ENCODE data around the gene C19orf53.

C19orf53 gene

DNA sequence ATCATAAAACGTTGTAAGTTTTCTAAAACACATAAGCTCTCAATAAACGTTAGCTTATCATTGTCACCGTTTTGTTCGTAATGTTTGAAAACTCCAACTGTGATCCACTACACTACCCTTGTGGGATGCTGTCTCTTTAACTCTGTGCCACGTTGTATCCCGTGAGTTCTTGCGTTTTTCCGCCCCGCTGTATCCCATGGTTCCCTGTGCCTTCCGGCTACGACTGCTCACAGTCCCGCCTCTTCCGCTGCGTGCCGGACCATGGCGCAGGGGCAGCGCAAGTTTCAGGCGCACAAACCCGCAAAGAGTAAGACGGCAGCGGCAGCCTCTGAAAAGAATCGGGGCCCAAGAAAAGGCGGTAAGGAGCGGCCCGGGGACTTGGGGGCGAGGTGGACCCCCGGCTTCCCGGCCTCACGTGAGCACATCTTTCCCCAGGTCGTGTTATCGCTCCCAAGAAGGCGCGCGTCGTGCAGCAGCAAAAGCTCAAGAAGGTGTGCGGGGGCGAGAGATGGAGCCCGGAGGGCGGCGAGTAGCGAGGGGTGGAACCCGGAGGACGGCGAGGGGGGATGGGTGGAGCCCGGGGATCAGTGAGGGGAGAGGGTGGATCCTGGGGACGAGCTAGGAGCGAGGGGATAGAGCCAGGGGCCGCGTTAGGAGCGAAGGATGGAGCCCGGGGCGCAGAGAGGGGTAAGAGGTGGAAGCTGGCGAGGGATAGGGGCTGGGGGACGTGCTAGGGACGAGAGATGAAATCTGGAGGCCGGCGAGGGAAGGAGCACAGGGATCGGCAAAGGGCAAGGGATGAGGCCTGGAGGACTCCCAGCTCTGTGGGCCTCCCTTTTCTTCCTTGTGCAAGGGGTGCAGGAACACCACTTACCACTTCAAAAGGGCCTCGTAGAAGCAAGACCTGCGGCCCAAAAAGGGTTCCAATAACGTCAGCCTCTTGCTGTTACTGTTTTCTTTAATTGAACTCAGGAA lies at the start of gene C19orf53:
C19orf53 (plus strand) TSS at position 240 of the 975 bp plus-strand sequence; CDS start at position 262, 22 bp downstream.
- H3K4me3 ChIP-seq (ENCODE audit: low read depth, low read length): peak within 1 kb of the TSS; percentile 99
- DNase-seq (ENCODE audit: low read depth): peak; percentile 79
- TF ChIP-seq, protein P1, sequence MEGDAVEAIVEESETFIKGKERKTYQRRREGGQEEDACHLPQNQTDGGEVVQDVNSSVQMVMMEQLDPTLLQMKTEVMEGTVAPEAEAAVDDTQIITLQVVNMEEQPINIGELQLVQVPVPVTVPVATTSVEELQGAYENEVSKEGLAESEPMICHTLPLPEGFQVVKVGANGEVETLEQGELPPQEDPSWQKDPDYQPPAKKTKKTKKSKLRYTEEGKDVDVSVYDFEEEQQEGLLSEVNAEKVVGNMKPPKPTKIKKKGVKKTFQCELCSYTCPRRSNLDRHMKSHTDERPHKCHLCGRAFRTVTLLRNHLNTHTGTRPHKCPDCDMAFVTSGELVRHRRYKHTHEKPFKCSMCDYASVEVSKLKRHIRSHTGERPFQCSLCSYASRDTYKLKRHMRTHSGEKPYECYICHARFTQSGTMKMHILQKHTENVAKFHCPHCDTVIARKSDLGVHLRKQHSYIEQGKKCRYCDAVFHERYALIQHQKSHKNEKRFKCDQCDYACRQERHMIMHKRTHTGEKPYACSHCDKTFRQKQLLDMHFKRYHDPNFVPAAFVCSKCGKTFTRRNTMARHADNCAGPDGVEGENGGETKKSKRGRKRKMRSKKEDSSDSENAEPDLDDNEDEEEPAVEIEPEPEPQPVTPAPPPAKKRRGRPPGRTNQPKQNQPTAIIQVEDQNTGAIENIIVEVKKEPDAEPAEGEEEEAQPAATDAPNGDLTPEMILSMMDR (IDR thresholded peaks at IDR 0.05; ENCODE audit: low read depth, low read length, missing control alignments): no peak

DNA sequence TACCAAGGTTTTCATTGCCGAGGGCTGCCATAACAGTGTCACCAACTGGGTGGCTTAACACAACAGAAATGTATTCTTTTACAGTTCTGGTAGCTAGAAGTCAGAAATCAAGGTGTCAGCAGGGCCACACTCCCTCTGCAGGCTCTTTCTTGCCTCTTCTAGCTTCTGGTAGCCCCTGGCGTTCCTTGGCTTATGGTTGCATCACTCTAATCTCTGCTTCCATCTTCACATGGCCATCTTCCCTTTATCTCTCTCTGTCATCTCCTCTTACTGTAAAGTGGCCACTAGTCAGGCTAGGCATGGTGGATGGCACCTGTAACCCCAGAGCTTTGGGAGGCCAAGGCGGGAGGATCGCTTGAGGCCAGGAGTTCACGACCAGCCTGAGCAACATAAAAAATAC lies 47.9 kb upstream of the C19orf53 start:
- TF ChIP-seq, protein P1 (IDR thresholded peaks at IDR 0.05; ENCODE audit: low read depth, low read length, missing control alignments): no peak
- no peak for DNase-seq (ENCODE audit: low read depth)
- H3K4me3 ChIP-seq (ENCODE audit: low read depth, low read length): no peak overlapping the region

DNA sequence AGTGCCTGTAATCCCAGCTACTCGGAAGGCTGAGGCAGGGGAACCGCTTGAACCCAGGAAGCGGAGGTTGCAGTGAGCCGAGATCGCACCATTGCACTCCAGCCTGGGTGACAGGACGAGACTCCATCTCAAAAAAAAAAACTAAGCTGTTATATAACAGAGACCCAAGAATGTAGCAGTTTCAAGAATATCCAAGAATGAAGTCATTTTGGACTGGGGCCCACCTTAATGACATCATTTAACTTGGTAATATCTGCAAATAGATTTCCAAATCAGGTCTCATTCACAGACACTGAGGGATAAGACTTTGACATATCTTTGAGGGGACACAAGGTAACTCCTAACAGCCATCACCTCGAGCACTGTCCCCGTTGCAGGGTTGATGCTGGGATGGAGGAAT lies 46.5 kb upstream of the C19orf53 start:
- H3K4me3 ChIP-seq (ENCODE audit: low read depth, low read length): no peak overlapping the region
- TF ChIP-seq, protein P1 (IDR thresholded peaks at IDR 0.05; ENCODE audit: low read depth, low read length, missing control alignments): no peak
- DNase-seq (ENCODE audit: low read depth): no peak

DNA sequence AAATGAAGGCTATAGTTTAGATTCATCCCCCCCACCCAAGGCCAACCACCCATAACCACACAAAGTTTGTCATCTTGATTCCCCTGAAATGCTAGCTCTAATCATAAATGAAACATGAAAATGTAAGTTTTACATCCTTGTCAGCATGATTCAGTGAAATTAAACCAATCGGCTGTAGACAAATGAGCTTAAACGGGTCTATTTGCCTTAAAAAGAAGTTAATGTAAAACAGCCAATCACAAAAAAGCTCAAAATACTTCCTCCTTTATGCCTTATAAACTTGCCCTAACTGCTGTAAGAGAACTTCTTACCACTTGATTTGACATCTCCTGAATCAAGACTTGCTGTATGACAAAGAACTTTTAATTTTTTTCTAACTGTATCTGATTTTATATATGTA lies 44.4 kb upstream of the C19orf53 start:
- no peak for DNase-seq (ENCODE audit: low read depth)
- no peak overlapping the region for H3K4me3 ChIP-seq (ENCODE audit: low read depth, low read length)
- TF ChIP-seq, protein P1 (IDR thresholded peaks at IDR 0.05; ENCODE audit: low read depth, low read length, missing control alignments): no peak

DNA sequence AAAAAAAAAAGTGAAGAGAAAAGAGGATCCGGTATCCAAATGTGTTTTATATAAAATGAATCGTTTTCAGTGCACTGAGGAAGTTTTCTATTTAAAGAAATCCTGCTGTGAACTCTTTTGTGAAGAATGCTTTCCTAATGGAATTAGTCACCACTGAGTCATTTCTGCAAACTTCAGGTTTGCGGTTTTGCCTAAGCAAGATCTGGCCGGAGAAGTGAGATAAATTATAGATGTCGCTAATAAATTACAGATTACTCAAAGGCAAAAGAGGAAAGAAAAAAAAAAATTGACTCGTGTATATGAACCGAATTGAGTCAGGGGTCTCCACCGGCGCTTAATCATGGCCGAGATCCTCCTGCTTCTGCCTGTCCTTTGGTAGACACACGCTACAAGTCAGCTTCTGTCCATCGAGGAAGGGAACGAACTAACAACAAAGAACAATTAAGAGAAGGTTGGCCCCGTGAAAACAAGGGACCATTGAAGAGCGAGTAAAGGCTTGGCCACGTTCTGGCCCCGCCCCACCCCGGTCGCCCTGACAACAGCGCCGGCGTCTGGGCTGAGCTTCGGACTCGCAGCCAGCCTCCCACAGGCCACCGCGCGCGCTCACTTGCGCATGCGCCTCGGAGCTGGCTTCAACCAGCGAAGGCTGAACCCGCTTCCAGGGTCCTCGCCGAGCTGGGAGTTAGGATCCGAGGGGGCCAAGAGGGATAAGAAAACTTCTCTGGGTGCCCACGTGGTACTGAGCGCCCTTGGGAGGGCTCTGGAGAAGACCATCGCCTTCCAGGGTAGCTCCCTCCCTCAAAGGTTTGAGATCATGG lies 42.9 kb upstream of the C19orf53 start:
- peak; percentile 81 for DNase-seq (ENCODE audit: low read depth)

DNA sequence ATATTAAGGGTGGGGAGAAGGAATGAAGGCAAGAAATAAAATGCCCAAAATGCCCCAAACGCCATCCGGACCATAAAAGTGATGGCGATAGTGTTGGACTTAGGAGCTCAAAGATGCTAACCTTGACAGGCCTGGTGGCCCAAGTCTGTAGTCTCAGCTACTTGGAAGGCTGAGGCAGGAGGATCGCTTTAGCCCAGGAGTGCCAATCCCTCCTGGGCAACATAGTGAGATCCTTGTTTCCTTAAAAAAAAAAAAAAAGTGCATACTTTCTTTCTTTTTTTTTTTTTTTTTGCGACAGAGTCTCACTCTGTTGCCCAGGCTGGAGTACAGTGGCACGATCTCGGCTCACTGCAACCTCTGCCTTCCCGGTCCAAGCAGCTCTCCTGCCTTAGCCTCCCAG lies 41.9 kb upstream of the C19orf53 start:
- no peak for DNase-seq (ENCODE audit: low read depth)
- H3K4me3 ChIP-seq (ENCODE audit: low read depth, low read length): peak overlapping the region; percentile 79; the same call in 1 of the 2 replicates
- TF ChIP-seq, protein P1 (IDR thresholded peaks at IDR 0.05; ENCODE audit: low read depth, low read length, missing control alignments): no peak

More for the DNA sequence above, 42.9 kb upstream of the C19orf53 start:
- peak overlapping the region; percentile 79 for H3K4me3 ChIP-seq (ENCODE audit: low read depth, low read length)
- TF ChIP-seq, protein P1 (IDR thresholded peaks at IDR 0.05; ENCODE audit: low read depth, low read length, missing control alignments): no peak
